IMR-90 (cell line): ENCODE measurements around the gene SIK3. TPM values are rescaled to one million over a fixed set of nuclear protein-coding genes. Genes with fewer than 3 reads are reported as not detected.

Source experiments
- ATAC-seq: fragments of 200-7000 bp; cut with Tn5 transposase; 2 replicates; pipeline ENCODE4 v1.9.1; 2020; ENCODE audit warnings: low read depth, mild to moderate bottlenecking, moderate library complexity
- BruUV-seq: library from RNA; stranded (reverse); fragments of 400-500 nt; replicated peaks from 2 replicates; lab custom pipeline; 2021; lab: Mats Ljungman, UMichigan
- CTCF ChIA-PET: fragments of 300-600 bp; formaldehyde crosslinking; extraction: SDS; loops from one replicate; lab custom pipeline; 2021; ENCODE audit warnings: antibody characterized with exemption; lab: Yijun Ruan, JAX
- POLR2A ChIA-PET: fragments of 300-600 bp; sonication (Branson Sonifier 250); formaldehyde crosslinking; loops from one replicate; lab custom pipeline; 2022; ENCODE audit warnings: antibody characterized with exemption; ENCODE audit not compliant: unreplicated experiment; lab: Charles Lee
- DNase-seq: peaks from one replicate; pipeline ENCODE4 v3.0.0; 2013
- H2AFZ ChIP-seq: replicated peaks from 2 replicates; pipeline ENCODE3; 2013; ENCODE audit warnings: low read length, mild to moderate bottlenecking; ENCODE audit not compliant: poor library complexity
- H2AK5ac ChIP-seq: 2 replicates; pipeline ENCODE4 v1.6.1; 2013; ENCODE audit warnings: low read depth, low read length, inconsistent platforms
- H2AK9ac ChIP-seq: replicated peaks from 2 replicates; pipeline ENCODE3; 2013; ENCODE audit warnings: mild to moderate bottlenecking, low read depth, low read length, moderate library complexity; ENCODE audit not compliant: poor library complexity
- H2BK120ac ChIP-seq: 2 replicates; pipeline ENCODE4 v1.6.1; 2013; ENCODE audit warnings: low read depth, low read length, inconsistent platforms
- H2BK15ac ChIP-seq: 3 replicates; pipeline ENCODE4 v1.6.1; 2013; ENCODE audit warnings: low read depth, low read length, inconsistent platforms
- H2BK20ac ChIP-seq: 2 replicates; pipeline ENCODE4 v1.6.1; 2013; ENCODE audit warnings: low read depth, mild to moderate bottlenecking, inconsistent platforms, low read length, moderate library complexity
- H2BK5ac ChIP-seq: 2 replicates; pipeline ENCODE4 v1.6.1; 2013; ENCODE audit warnings: mild to moderate bottlenecking, low read depth, low read length, inconsistent platforms; ENCODE audit not compliant: poor library complexity, severe bottlenecking
- H3K14ac ChIP-seq: replicated peaks from 2 replicates; pipeline ENCODE4 v1.6.1; 2013; ENCODE audit warnings: low read depth, low read length, inconsistent platforms
- H3K18ac ChIP-seq: 2 replicates; pipeline ENCODE4 v1.6.1; 2013; ENCODE audit warnings: low read depth, low read length, control low read depth
- H3K23ac ChIP-seq: 2 replicates; pipeline ENCODE4 v1.6.1; 2013; ENCODE audit warnings: low read depth, low read length, inconsistent platforms
- H3K27ac ChIP-seq: 2 replicates; pipeline ENCODE4 v1.5.1; 2013; ENCODE audit warnings: mild to moderate bottlenecking, control low read depth, low read length; ENCODE audit not compliant: insufficient read depth
- H3K27me3 ChIP-seq: 2 replicates; pipeline ENCODE4 v1.6.1; 2013; ENCODE audit warnings: low read length; ENCODE audit not compliant: control insufficient read depth, insufficient read depth
- H3K36me3 ChIP-seq: 2 replicates; pipeline ENCODE4 v1.6.1; 2013; ENCODE audit warnings: low read length, mixed read lengths; ENCODE audit not compliant: control insufficient read depth, insufficient read depth
- H3K4ac ChIP-seq: 2 replicates; pipeline ENCODE4 v1.6.1; 2013; ENCODE audit warnings: low read depth, low read length, inconsistent platforms
- H3K4me1 ChIP-seq: 2 replicates; pipeline ENCODE4 v1.6.1; 2013; ENCODE audit warnings: low read length, mixed read lengths; ENCODE audit not compliant: control insufficient read depth, insufficient read depth
- H3K4me2 ChIP-seq: 2 replicates; pipeline ENCODE4 v1.6.1; 2013; ENCODE audit warnings: low read depth, mild to moderate bottlenecking, control low read depth, low read length, moderate library complexity
- H3K4me3 ChIP-seq: 2 replicates; pipeline ENCODE4 v1.5.1; 2013; ENCODE audit warnings: low read depth, mild to moderate bottlenecking, control low read depth, low read length, moderate library complexity; ENCODE audit not compliant: insufficient read depth
- H3K56ac ChIP-seq: 2 replicates; pipeline ENCODE4 v1.6.1; 2013; ENCODE audit warnings: low read length, inconsistent platforms; ENCODE audit not compliant: insufficient read depth; ENCODE audit errors: extremely low read depth
- H3K79me1 ChIP-seq, 2 experiments: 2 replicates each; pipeline ENCODE4 v1.6.1; 2013; ENCODE audit warnings: low read length in 2 of 2, inconsistent platforms in 1 of 2, low read depth in 1 of 2
- H3K9ac ChIP-seq: 2 replicates; pipeline ENCODE4 v1.6.1; 2013; ENCODE audit warnings: low read depth, low read length, control low read depth
- H3K9me1 ChIP-seq: 2 replicates; pipeline ENCODE4 v1.6.1; 2013; ENCODE audit warnings: low read length, inconsistent platforms; ENCODE audit not compliant: insufficient read depth
- H3K9me3 ChIP-seq: 2 replicates; pipeline ENCODE4 v1.6.1; 2013; ENCODE audit warnings: low read length; ENCODE audit not compliant: control insufficient read depth, insufficient read depth
- H4K20me1 ChIP-seq: 2 replicates; pipeline ENCODE4 v1.6.1; 2013; ENCODE audit warnings: low read length, inconsistent platforms; ENCODE audit not compliant: insufficient read depth
- H4K5ac ChIP-seq: 2 replicates; pipeline ENCODE4 v1.6.1; 2013; ENCODE audit warnings: mild to moderate bottlenecking, low read depth, low read length, control low read depth
- H4K8ac ChIP-seq, 2 experiments: 2 replicates each; pipeline ENCODE4 v1.6.1; 2013; ENCODE audit warnings: low read depth in 2 of 2, low read length in 2 of 2, control low read depth in 1 of 2, inconsistent platforms in 1 of 2
- H4K91ac ChIP-seq: 2 replicates; pipeline ENCODE4 v1.6.1; 2013; ENCODE audit warnings: low read depth, low read length, inconsistent platforms; ENCODE audit not compliant: insufficient read depth
- BHLHE40 ChIP-seq: fragments of 150-350 bp; IDR thresholded peaks from 2 replicates; pipeline ENCODE4 v1.6.1; 2016; ENCODE audit warnings: mild to moderate bottlenecking, low read depth, low read length
- CHD1 ChIP-seq: IDR thresholded peaks from 2 replicates; pipeline ENCODE4 v1.6.1; 2012; ENCODE audit warnings: low read depth, low read length, improper control_type of control experiment
- CTCF ChIP-seq: conservative IDR thresholded peaks from 2 replicates; pipeline ENCODE4 v1.5.1; 2012; ENCODE audit warnings: mild to moderate bottlenecking, low read depth, low read length, improper control_type of control experiment
- FOS ChIP-seq: fragments of 150-350 bp; IDR thresholded peaks from 2 replicates; pipeline ENCODE4 v1.6.1; 2016; ENCODE audit warnings: low read depth, low read length
- MAFK ChIP-seq: IDR thresholded peaks from 2 replicates; pipeline ENCODE4 v1.6.1; 2012; ENCODE audit warnings: low read depth, low read length, improper control_type of control experiment
- MAZ ChIP-seq: IDR thresholded peaks from 2 replicates; pipeline ENCODE4 v1.6.1; 2012; ENCODE audit warnings: low read depth, mild to moderate bottlenecking, low read length, improper control_type of control experiment, moderate library complexity, borderline replicate concordance
- MXI1 ChIP-seq: IDR thresholded peaks from 2 replicates; pipeline ENCODE4 v1.6.1; 2012; ENCODE audit warnings: low read depth, mild to moderate bottlenecking, low read length, moderate library complexity, borderline replicate concordance
- NFE2L2 ChIP-seq: fragments of 150-350 bp; IDR thresholded peaks from 2 replicates; pipeline ENCODE4 v1.6.1; 2016; ENCODE audit warnings: low read depth, mild to moderate bottlenecking, low read length
- POLR2A ChIP-seq: IDR thresholded peaks from 2 replicates; pipeline ENCODE4 v1.6.1; 2012; ENCODE audit warnings: mild to moderate bottlenecking, low read depth, low read length
- RAD21 ChIP-seq: IDR thresholded peaks from 2 replicates; pipeline ENCODE4 v1.6.1; 2012; ENCODE audit warnings: low read length, improper control_type of control experiment
- RCOR1 ChIP-seq: IDR thresholded peaks from 2 replicates; pipeline ENCODE4 v1.6.1; 2012; ENCODE audit warnings: mild to moderate bottlenecking, low read length, improper control_type of control experiment; ENCODE audit not compliant: insufficient replicate concordance
- SMC3 ChIP-seq: fragments of 150-350 bp; IDR thresholded peaks from 2 replicates; pipeline ENCODE4 v1.6.1; 2016; ENCODE audit warnings: low read depth, mild to moderate bottlenecking, antibody characterized with exemption, low read length, moderate library complexity
- USF2 ChIP-seq: fragments of 150-350 bp; IDR thresholded peaks from 2 replicates; pipeline ENCODE4 v1.6.1; 2017; ENCODE audit warnings: mild to moderate bottlenecking, antibody characterized with exemption, low read length, low read depth
- WGBS, 2 experiments: methylation state at CpG; one replicate each; pipeline versions ENCODE4 v1.1.5 to v1.1.7; 2013; ENCODE audit warnings: missing lambda C conversion rate in 2 of 2; ENCODE audit not compliant: insufficient read length in 1 of 2; ENCODE audit errors: extremely low coverage in 2 of 2; 5-methylcytosine and 5-hydroxymethylcytosine counted together
- dilution Hi-C: fragments of 300-500 bp; cut with HindIII; formaldehyde crosslinking; loops from one replicate; pipeline ENCODE4 v1.14.3; 2018; ENCODE audit warnings: low sequenced_read_pairs; ENCODE audit not compliant: unreplicated experiment
- in situ Hi-C: fragments of 300-500 bp; cut with MboI; formaldehyde crosslinking; loops from 3 replicates; pipeline ENCODE4 v1.14.3; 2019; ENCODE audit warnings: low sequenced_read_pairs, inconsistent platforms, mixed read lengths
- intact Hi-C: fragments of 100-400 bp; cut with micrococcal nuclease; formaldehyde crosslinking; loops from 2 replicates; pipeline ENCODE4 v1.10.0; 2022
- polyA plus RNA-seq, 3 experiments: library from polyadenylated mRNA; depleted of rRNA; stranded (reverse); fragments of >200 nt; gene quantifications; 2 replicates each; pipeline ENCODE4 v1.2.3, GENCODE V29; 2012; ENCODE audit warnings: low replicate concordance in 1 of 3
- total RNA-seq: library from RNA; depleted of rRNA; stranded (reverse); fragments of >200 nt; gene quantifications from 2 replicates; pipeline ENCODE4 v1.2.3, GENCODE V29; 2012

SIK3 gene
- total and polyA plus RNA-seq, 2 of the 4 experiments (the other 2 are of a cell fraction): 8.2 to 9.1 TPM

GRCh38 chr11:116856423-116856822, 241.8 kb downstream of the SIK3 start:
- no peaks in the 10 kb centered on the region for H3K27me3 ChIP-seq
- no peak overlapping the region for H4K91ac ChIP-seq
- intact Hi-C loops: loop anchor here (10.0 kb wide), 1 partner anchor 368 kb away; no protein-coding TSS in a partner anchor
- POLR2A ChIA-PET: no interaction called here
- H2BK5ac ChIP-seq: no peak overlapping the region
- ATAC-seq (no peak), DNase-seq (no peak)
- H4K20me1 ChIP-seq: peaks cover 17% of the 10 kb centered on the region
- peaks cover 26% of the 10 kb centered on the region for H3K4me1 ChIP-seq
- H3K56ac ChIP-seq: no peak overlapping the region
- no peak overlapping the region for H3K23ac ChIP-seq
- H3K9me3 ChIP-seq: no peaks in the 10 kb centered on the region
- H2AK9ac ChIP-seq: no peak overlapping the region
- CTCF ChIA-PET: no interaction called here
- H3K27ac ChIP-seq: no peak overlapping the region
- H4K8ac ChIP-seq: no peak overlapping the region
- no peak overlapping the region for H3K4me3 ChIP-seq
- H3K18ac ChIP-seq: no peak overlapping the region
- in situ Hi-C loops: no loop called here
- no peak overlapping the region for H3K4me2 ChIP-seq
- dilution Hi-C loops: no loop called here
- H2BK120ac ChIP-seq: no peak overlapping the region
- H2BK15ac ChIP-seq: no peak overlapping the region
- no peak overlapping the region for H4K5ac ChIP-seq
- H3K4ac ChIP-seq: no peak overlapping the region
- TF ChIP-seq CTCF (no peak), RAD21 (no peak), FOS (no peak), NFE2L2 (no peak), POLR2A (no peak), BHLHE40 (no peak), MXI1 (no peak), RCOR1 (no peak), SMC3 (no peak), CHD1 (no peak), USF2 (no peak), MAZ (no peak), MAFK (no peak)
- H3K9ac ChIP-seq: no peak overlapping the region
- no peak overlapping the region for H2AFZ ChIP-seq
- H3K9me1 ChIP-seq: peaks cover 30% of the 10 kb centered on the region
- no peak overlapping the region for H3K14ac ChIP-seq
- H2AK5ac ChIP-seq: no peak overlapping the region
- 100% methylated on average over 2 of the region's 5 CpGs; no CpG with 5 or more reads in 1 of the 2 experiments for WGBS, 2 experiments
- peaks cover 25% of the 10 kb centered on the region for H3K36me3 ChIP-seq
- BruUV-seq: no TSS peak
- peaks cover 5 to 24% of the 10 kb centered on the region in 2 experiments; a peak in 3 of 4 replicates for H3K79me1 ChIP-seq
- no peak overlapping the region for H2BK20ac ChIP-seq
